Hindlimb muscle (tissue), 1 donor: Measurements from ENCODE around the gene SIK3. TPM values are rescaled to one million over a fixed set of nuclear protein-coding genes. Genes with fewer than 3 reads are reported as not detected.
A peak's percentile ranks its signal among the peaks of the same experiment; 100 is the strongest.

Source experiments
- DNase-seq: peaks from one replicate; pipeline ENCODE4 v3.0.0-alpha.2; 2013
- polyA plus RNA-seq: library from polyadenylated mRNA; unstranded; fragments of 120-200 nt; gene quantifications from one replicate; pipeline ENCODE4 v1.2.1, GENCODE V29; 2013; ENCODE audit not compliant: insufficient read length

The SIK3 gene
- polyA plus RNA-seq, 1 donor = 47.2 TPM

- no peak for DNase-seq
These were observed 9.7 kb upstream of the SIK3 start for GRCh38 chr11:117107701-117108590.

GRCh38 chr11:117100556-117100955, 2.3 kb upstream of the SIK3 start:
- no peak for DNase-seq

GRCh38 chr11:117099696-117100095, 1.5 kb upstream of the SIK3 start:
- no peak for DNase-seq

GRCh38 chr11:117097389-117098268, 599 bp downstream of the SIK3 start:
- DNase-seq = peak; percentile 52

- DNase-seq = no peak
These were observed 1.2 kb downstream of the SIK3 start for GRCh38 chr11:117097014-117097388.

- DNase-seq = no peak
These were observed 1.8 kb downstream of the SIK3 start for GRCh38 chr11:117096201-117096991.

- no peak for DNase-seq
These were observed 2.7 kb downstream of the SIK3 start for GRCh38 chr11:117095284-117096161.

- DNase-seq = no peak
These were observed 3.5 kb downstream of the SIK3 start for GRCh38 chr11:117094776-117095175.

- no peak for DNase-seq
These were observed 5.2 kb downstream of the SIK3 start for GRCh38 chr11:117092951-117093590.

GRCh38 chr11:117091753-117092477, 6.3 kb downstream of the SIK3 start:
- DNase-seq = no peak

GRCh38 chr11:117090111-117090706, 8.0 kb downstream of the SIK3 start:
- DNase-seq = no peak

GRCh38 chr11:117089685-117090084, 8.5 kb downstream of the SIK3 start:
- DNase-seq = no peak

GRCh38 chr11:117087446-117087845, 10.8 kb downstream of the SIK3 start:
- DNase-seq = no peak

- no peak for DNase-seq
These were observed 13.2 kb downstream of the SIK3 start for GRCh38 chr11:117084992-117085391.

- no peak for DNase-seq
These were observed 15.0 kb downstream of the SIK3 start for GRCh38 chr11:117083011-117083935.

- DNase-seq = no peak
These were observed 16.3 kb downstream of the SIK3 start for GRCh38 chr11:117081908-117082307.

GRCh38 chr11:117080370-117080769, 17.9 kb downstream of the SIK3 start:
- DNase-seq = no peak

GRCh38 chr11:117076941-117077691, 21.1 kb downstream of the SIK3 start:
- DNase-seq = no peak
